SU-DHL-6 (cell line): Measurements from ENCODE around the gene WWP2.
"Not testable (repeated sequence)": the region's sequence is repeated elsewhere in the genome, so short reads cannot be mapped to it uniquely, and the experiment has no call there.

ENCODE experiments used
- CTCF ChIP-seq: fragments of 200-600 bp; sonication (generic); IDR thresholded peaks from one replicate; pipeline ENCODE4 v1.5.1; 2017; ENCODE audit warnings: antibody characterized with exemption, mild to moderate bottlenecking, low read length, moderate library complexity; ENCODE audit not compliant: insufficient read depth, poor library complexity, severe bottlenecking
- EZH2phosphoT487 ChIP-seq: fragments of 200-600 bp; sonication (generic), shearing (Covaris generic); conservative IDR thresholded peaks from 2 replicates; pipeline ENCODE4 v1.6.1; 2018; ENCODE audit warnings: mild to moderate bottlenecking, antibody characterized with exemption, low read length, moderate library complexity, mixed read lengths

DNA sequence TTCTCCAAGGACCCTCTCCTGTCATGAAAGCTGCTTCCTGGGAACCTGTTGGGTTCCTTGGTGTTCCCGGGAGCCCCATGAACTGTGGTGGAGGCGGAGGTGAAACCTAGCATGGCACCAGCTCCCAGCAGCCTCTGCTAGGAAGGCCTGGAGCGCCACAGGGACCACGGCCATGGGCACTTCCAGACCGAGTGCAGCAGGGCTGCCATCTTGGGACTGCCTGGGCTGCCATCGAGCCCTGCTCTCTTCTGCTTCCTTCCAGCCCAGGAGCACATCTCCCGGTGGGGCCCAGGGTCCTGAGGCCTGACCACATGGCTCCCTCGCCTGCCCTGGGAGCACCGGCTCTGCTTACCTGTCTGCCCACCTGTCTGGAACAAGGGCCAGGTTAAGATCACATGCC is 201.2 kb downstream of the WWP2 start:
- TF ChIP-seq CTCF, EZH2phosphoT487: not testable (repeated sequence)
